ENCODE results near the gene SCUBE3.

The SCUBE3 gene

GRCh38 chr6:35213824-35214756, at the start of gene SCUBE3:
TSS of gene SCUBE3 (plus strand) at chr6:35213956. CDS start at chr6:35214419, 463 bp downstream.
- no peak for DNase-seq (ENCODE audit: low spot score)

- no peak for DNase-seq (ENCODE audit: low spot score)
Measured at GRCh38 chr6:35164277-35164676, 49.5 kb upstream of the SCUBE3 start.

GRCh38 chr6:35164868-35165267, 48.9 kb upstream of the SCUBE3 start:
- DNase-seq (ENCODE audit: low spot score) = no peak

- no peak for DNase-seq (ENCODE audit: low spot score)
Measured at GRCh38 chr6:35165630-35166071, 48.1 kb upstream of the SCUBE3 start.

- DNase-seq (ENCODE audit: low spot score) = no peak
Measured at GRCh38 chr6:35166116-35166515, 47.6 kb upstream of the SCUBE3 start.

GRCh38 chr6:35166520-35166919, 47.2 kb upstream of the SCUBE3 start:
- DNase-seq (ENCODE audit: low spot score) = no peak

- no peak for DNase-seq (ENCODE audit: low spot score)
Measured at GRCh38 chr6:35167505-35167904, 46.3 kb upstream of the SCUBE3 start.

GRCh38 chr6:35168461-35168861, 45.3 kb upstream of the SCUBE3 start:
- DNase-seq (ENCODE audit: low spot score) = no peak

GRCh38 chr6:35170166-35170565, 43.6 kb upstream of the SCUBE3 start:
- no peak for DNase-seq (ENCODE audit: low spot score)

GRCh38 chr6:35170891-35171290, 42.9 kb upstream of the SCUBE3 start:
- no peak for DNase-seq (ENCODE audit: low spot score)

GRCh38 chr6:35173044-35173426, 40.7 kb upstream of the SCUBE3 start:
- DNase-seq (ENCODE audit: low spot score) = no peak

GRCh38 chr6:35173427-35174087, 40.2 kb upstream of the SCUBE3 start:
- no peak for DNase-seq (ENCODE audit: low spot score)

GRCh38 chr6:35174088-35174434, 39.7 kb upstream of the SCUBE3 start:
- DNase-seq (ENCODE audit: low spot score) = no peak

- DNase-seq (ENCODE audit: low spot score) = no peak
Measured at GRCh38 chr6:35174501-35174900, 39.3 kb upstream of the SCUBE3 start.

GRCh38 chr6:35176301-35177024, 37.3 kb upstream of the SCUBE3 start:
- DNase-seq (ENCODE audit: low spot score) = no peak

- no peak for DNase-seq (ENCODE audit: low spot score)
Measured at GRCh38 chr6:35177157-35177556, 36.6 kb upstream of the SCUBE3 start.

- no peak for DNase-seq (ENCODE audit: low spot score)
Measured at GRCh38 chr6:35177596-35177995, 36.2 kb upstream of the SCUBE3 start.

- no peak for DNase-seq (ENCODE audit: low spot score)
Measured at GRCh38 chr6:35178012-35178411, 35.7 kb upstream of the SCUBE3 start.

- DNase-seq (ENCODE audit: low spot score) = no peak
Measured at GRCh38 chr6:35178932-35179832, 34.6 kb upstream of the SCUBE3 start.

GRCh38 chr6:35179901-35180535, 33.7 kb upstream of the SCUBE3 start:
- DNase-seq (ENCODE audit: low spot score) = no peak

GRCh38 chr6:35181308-35181932, 32.3 kb upstream of the SCUBE3 start:
- no peak for DNase-seq (ENCODE audit: low spot score)
